Cardiac fibroblast (primary cell): ENCODE measurements around the gene KMT2A.
A peak's percentile ranks its signal among the peaks of the same experiment; 100 is the strongest.

Experiments used
- DNase-seq, 2 donors: peaks; one replicate each; pipeline versions ENCODE4 v3.0.0 to v3.0.0-alpha.2; 2010; ENCODE audit warnings: low read depth in 2 of 2
- H3K4me3 ChIP-seq, 2 donors: replicated peaks in 1 of 2; 1 replicate in 1 of 2; 2 replicates in 1 of 2; pipeline ENCODE4 v1.5.1; 2011; ENCODE audit warnings: low read depth in 2 of 2, low read length in 2 of 2, mild to moderate bottlenecking in 2 of 2, moderate library complexity in 1 of 2
- CTCF ChIP-seq: IDR thresholded peaks from one replicate; pipeline ENCODE4 v1.5.1; 2011; ENCODE audit warnings: low read depth, mild to moderate bottlenecking, low read length, inconsistent platforms

The KMT2A gene

DNA sequence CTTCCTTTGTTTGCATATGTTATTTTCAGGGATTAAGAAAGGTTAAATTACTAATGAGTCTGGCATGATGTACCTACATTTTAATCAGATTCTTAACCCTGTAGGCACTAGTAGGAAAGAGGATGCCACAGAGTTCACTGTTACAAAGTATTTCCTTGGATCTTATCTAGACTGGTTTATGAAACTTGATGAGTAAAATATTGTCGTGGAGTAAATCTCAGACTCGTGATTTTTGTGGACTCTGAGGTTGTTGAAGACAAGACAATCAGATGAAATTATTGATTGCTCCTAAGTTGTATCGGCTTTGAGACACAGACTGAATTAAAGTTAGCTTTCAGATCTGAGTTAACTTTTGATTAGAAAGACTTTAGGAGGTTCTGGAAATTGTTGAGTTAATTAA lies 6.0 kb downstream of the KMT2A start:
- DNase-seq: no peak
- no peak for TF ChIP-seq CTCF
- no peak overlapping the region for H3K4me3 ChIP-seq

GRCh38 chr11:118442908-118443589 lies 6.8 kb downstream of the KMT2A start:
- DNase-seq: no peak
- H3K4me3 ChIP-seq: no peak overlapping the region
- TF ChIP-seq CTCF: no peak

GRCh38 chr11:118443590-118444218 lies 7.4 kb downstream of the KMT2A start:
- no peak for DNase-seq
- H3K4me3 ChIP-seq: no peak overlapping the region
- no peak for TF ChIP-seq CTCF

GRCh38 chr11:118447423-118447822 lies 11.1 kb downstream of the KMT2A start:
- H3K4me3 ChIP-seq: no peak overlapping the region
- no peak for TF ChIP-seq CTCF
- no peak for DNase-seq

DNA sequence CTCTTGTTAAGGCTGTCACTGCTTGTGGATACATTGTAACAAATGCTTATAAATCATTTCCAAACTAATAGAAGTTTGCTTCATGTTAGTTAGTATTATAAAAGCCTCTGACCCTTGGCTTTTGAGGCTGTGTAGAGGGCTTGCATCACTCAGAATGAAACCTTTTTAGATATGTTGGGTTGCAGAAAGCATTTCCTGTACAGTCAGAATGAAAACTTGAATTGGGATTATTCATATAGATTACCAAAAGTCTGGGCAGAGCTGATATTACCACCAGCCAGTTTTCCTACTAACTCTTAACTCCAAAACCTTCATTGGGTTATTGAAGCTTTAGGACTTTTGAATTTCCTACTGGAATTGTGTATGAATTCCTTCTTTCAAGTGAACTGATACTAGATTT lies 12.0 kb downstream of the KMT2A start:
- no peak for TF ChIP-seq CTCF
- no peak overlapping the region for H3K4me3 ChIP-seq
- peak; percentile 45 to 69 for DNase-seq

GRCh38 chr11:118449316-118449918 lies 13.1 kb downstream of the KMT2A start:
- no peak for TF ChIP-seq CTCF
- H3K4me3 ChIP-seq: no peak overlapping the region
- no peak for DNase-seq
